Neural cell (in vitro differentiated cells): ENCODE measurements around the gene HDAC4. TPM values are rescaled to one million over a fixed set of nuclear protein-coding genes. Genes with fewer than 3 reads are reported as not detected.

Source experiments
- H2AFZ ChIP-seq: fragments of 200-600, 300-800 bp; sonication (generic), shearing (Covaris generic); 2 replicates; pipeline ENCODE4 v1.6.0; 2014; ENCODE audit warnings: low read depth, mild to moderate bottlenecking, antibody characterized with exemption, low read length, moderate library complexity
- H3F3A ChIP-seq: fragments of 200-600 bp; shearing (Covaris generic); 2 replicates; pipeline ENCODE4 v1.6.1; 2016; ENCODE audit warnings: mild to moderate bottlenecking, moderate library complexity, mixed read lengths, antibody characterized with exemption, low read length; ENCODE audit not compliant: insufficient read depth, poor library complexity, severe bottlenecking
- H3K27ac ChIP-seq: fragments of 200-600, 300-800 bp; sonication (generic), shearing (Covaris generic); 2 replicates; pipeline ENCODE4 v1.5.1; 2014; ENCODE audit warnings: mild to moderate bottlenecking, low read length, moderate library complexity
- H3K27me3 ChIP-seq: fragments of 300-800, 200-600 bp; sonication (generic), shearing (Covaris generic); 2 replicates; pipeline ENCODE4 v1.6.0; 2014; ENCODE audit warnings: mild to moderate bottlenecking, low read depth, low read length, moderate library complexity; ENCODE audit not compliant: insufficient read depth
- H3K36me3 ChIP-seq: fragments of 300-800, 200-600 bp; sonication (generic), shearing (Covaris generic); 2 replicates; pipeline ENCODE4 v1.5.1; 2014; ENCODE audit warnings: mild to moderate bottlenecking, antibody characterized with exemption, low read length, moderate library complexity; ENCODE audit not compliant: insufficient read depth
- H3K4me2 ChIP-seq: fragments of 300-800, 200-600 bp; sonication (generic), shearing (Covaris generic); 2 replicates; pipeline ENCODE4 v1.6.0; 2014; ENCODE audit warnings: mild to moderate bottlenecking, low read length
- H3K4me3 ChIP-seq: fragments of 300-800, 200-600 bp; sonication (generic), shearing (Covaris generic); 2 replicates; pipeline ENCODE4 v1.5.1; 2014; ENCODE audit warnings: mild to moderate bottlenecking, low read length, moderate library complexity
- H3K79me2 ChIP-seq: fragments of 200-600 bp; shearing (Covaris generic); replicated peaks from 2 replicates; pipeline ENCODE4 v1.6.0; 2014; ENCODE audit warnings: mild to moderate bottlenecking, low read length, moderate library complexity; ENCODE audit not compliant: insufficient read depth
- H3K9ac ChIP-seq: fragments of 300-800, 200-600 bp; sonication (generic), shearing (Covaris generic); 2 replicates; pipeline ENCODE4 v1.6.1; 2016; ENCODE audit warnings: mild to moderate bottlenecking, low read length, mixed read lengths
- H3K9me2 ChIP-seq: fragments of 200-600 bp; shearing (Covaris generic); 2 replicates; pipeline ENCODE4 v1.6.1; 2016; ENCODE audit warnings: mild to moderate bottlenecking, low read length, mixed read lengths; ENCODE audit not compliant: insufficient read depth
- H3K9me3 ChIP-seq: fragments of 200-600, 300-800 bp; sonication (generic), shearing (Covaris generic); 2 replicates; pipeline ENCODE4 v1.6.1; 2016; ENCODE audit warnings: mild to moderate bottlenecking, mixed run types, low read length, moderate library complexity, mixed read lengths
- H4K20me1 ChIP-seq: fragments of 200-600 bp; shearing (Covaris generic); 2 replicates; pipeline ENCODE4 v1.6.1; 2016; ENCODE audit warnings: mild to moderate bottlenecking, mixed run types; ENCODE audit not compliant: insufficient read depth
- EP300 ChIP-seq: fragments of 450-650 bp; conservative IDR thresholded peaks from 2 replicates; pipeline ENCODE4 v1.6.1; 2014; ENCODE audit warnings: antibody characterized with exemption, mild to moderate bottlenecking, moderate library complexity; ENCODE audit not compliant: poor library complexity, severe bottlenecking
- EZH2 ChIP-seq: fragments of 200-600, 300-800 bp; shearing (Covaris generic), sonication (generic); IDR thresholded peaks from 2 replicates; pipeline ENCODE4 v1.6.1; 2014; ENCODE audit warnings: antibody characterized with exemption, low read length, borderline replicate concordance, mild to moderate bottlenecking; ENCODE audit not compliant: insufficient read depth, poor library complexity, severe bottlenecking
- MXI1 ChIP-seq: fragments of 450-650 bp; conservative IDR thresholded peaks from 2 replicates; pipeline ENCODE4 v1.6.1; 2014; ENCODE audit warnings: antibody characterized with exemption, mild to moderate bottlenecking; ENCODE audit not compliant: poor library complexity, severe bottlenecking
- POLR2AphosphoS5 ChIP-seq: IDR thresholded peaks from 2 replicates; pipeline ENCODE4 v1.6.1; 2012
- RAD21 ChIP-seq: fragments of 450-650 bp; conservative IDR thresholded peaks from 2 replicates; pipeline ENCODE4 v1.6.1; 2014; ENCODE audit warnings: antibody characterized with exemption, mild to moderate bottlenecking, moderate library complexity
- SMC3 ChIP-seq: fragments of 450-650 bp; conservative IDR thresholded peaks from 2 replicates; pipeline ENCODE4 v1.6.1; 2014; ENCODE audit warnings: antibody characterized with exemption, mild to moderate bottlenecking, moderate library complexity; ENCODE audit not compliant: poor library complexity
- TAF1 ChIP-seq: IDR thresholded peaks from 2 replicates; pipeline ENCODE4 v1.6.1; 2012; ENCODE audit warnings: low read depth
- polyA plus RNA-seq: library from polyadenylated mRNA; depleted of rRNA; stranded (reverse); fragments of >200 nt; gene quantifications from 2 replicates; pipeline ENCODE4 v1.2.3, GENCODE V29; 2014
- TF ChIP-seq, protein P1 (sequence below): fragments of 450-650 bp; IDR thresholded peaks from 2 replicates; pipeline ENCODE4 v1.5.1; 2014; ENCODE audit warnings: antibody characterized with exemption, mild to moderate bottlenecking, moderate library complexity; ENCODE audit not compliant: poor library complexity, severe bottlenecking
- TF ChIP-seq, protein P2 (sequence below): IDR thresholded peaks from 2 replicates; pipeline ENCODE4 v1.6.1; 2012; ENCODE audit warnings: borderline replicate concordance

Gene HDAC4
- polyA plus RNA-seq, 1 donor from 2014 or later, result 3.4 TPM

DNA sequence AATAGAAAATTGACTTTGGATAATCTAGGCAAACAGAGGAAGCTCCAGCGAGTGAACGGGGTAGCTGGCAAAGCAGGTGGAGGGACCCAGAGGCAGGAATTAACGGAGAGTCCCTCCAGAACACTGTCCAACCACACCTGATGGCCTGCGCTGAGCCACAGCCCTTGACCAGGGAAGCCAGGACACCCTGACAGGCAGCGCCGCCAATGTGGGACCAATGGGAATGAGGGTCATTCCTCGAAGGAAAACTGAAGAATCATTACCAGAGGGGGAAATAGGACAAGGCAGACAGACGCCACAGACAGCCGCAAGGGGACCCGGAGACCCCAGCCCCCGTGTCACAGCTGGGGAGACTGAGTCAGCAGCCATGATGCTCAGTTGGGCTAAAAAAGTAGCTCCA lies 40.8 kb downstream of the HDAC4 start:
- TF ChIP-seq, protein P1, sequence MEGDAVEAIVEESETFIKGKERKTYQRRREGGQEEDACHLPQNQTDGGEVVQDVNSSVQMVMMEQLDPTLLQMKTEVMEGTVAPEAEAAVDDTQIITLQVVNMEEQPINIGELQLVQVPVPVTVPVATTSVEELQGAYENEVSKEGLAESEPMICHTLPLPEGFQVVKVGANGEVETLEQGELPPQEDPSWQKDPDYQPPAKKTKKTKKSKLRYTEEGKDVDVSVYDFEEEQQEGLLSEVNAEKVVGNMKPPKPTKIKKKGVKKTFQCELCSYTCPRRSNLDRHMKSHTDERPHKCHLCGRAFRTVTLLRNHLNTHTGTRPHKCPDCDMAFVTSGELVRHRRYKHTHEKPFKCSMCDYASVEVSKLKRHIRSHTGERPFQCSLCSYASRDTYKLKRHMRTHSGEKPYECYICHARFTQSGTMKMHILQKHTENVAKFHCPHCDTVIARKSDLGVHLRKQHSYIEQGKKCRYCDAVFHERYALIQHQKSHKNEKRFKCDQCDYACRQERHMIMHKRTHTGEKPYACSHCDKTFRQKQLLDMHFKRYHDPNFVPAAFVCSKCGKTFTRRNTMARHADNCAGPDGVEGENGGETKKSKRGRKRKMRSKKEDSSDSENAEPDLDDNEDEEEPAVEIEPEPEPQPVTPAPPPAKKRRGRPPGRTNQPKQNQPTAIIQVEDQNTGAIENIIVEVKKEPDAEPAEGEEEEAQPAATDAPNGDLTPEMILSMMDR, result no peak
- TF ChIP-seq, protein P2, sequence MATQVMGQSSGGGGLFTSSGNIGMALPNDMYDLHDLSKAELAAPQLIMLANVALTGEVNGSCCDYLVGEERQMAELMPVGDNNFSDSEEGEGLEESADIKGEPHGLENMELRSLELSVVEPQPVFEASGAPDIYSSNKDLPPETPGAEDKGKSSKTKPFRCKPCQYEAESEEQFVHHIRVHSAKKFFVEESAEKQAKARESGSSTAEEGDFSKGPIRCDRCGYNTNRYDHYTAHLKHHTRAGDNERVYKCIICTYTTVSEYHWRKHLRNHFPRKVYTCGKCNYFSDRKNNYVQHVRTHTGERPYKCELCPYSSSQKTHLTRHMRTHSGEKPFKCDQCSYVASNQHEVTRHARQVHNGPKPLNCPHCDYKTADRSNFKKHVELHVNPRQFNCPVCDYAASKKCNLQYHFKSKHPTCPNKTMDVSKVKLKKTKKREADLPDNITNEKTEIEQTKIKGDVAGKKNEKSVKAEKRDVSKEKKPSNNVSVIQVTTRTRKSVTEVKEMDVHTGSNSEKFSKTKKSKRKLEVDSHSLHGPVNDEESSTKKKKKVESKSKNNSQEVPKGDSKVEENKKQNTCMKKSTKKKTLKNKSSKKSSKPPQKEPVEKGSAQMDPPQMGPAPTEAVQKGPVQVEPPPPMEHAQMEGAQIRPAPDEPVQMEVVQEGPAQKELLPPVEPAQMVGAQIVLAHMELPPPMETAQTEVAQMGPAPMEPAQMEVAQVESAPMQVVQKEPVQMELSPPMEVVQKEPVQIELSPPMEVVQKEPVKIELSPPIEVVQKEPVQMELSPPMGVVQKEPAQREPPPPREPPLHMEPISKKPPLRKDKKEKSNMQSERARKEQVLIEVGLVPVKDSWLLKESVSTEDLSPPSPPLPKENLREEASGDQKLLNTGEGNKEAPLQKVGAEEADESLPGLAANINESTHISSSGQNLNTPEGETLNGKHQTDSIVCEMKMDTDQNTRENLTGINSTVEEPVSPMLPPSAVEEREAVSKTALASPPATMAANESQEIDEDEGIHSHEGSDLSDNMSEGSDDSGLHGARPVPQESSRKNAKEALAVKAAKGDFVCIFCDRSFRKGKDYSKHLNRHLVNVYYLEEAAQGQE, result no peak
- TF ChIP-seq EP300, result no peak
- TF ChIP-seq SMC3, result no peak
- TF ChIP-seq RAD21, result no peak
- TF ChIP-seq MXI1, result no peak
- no peak for TF ChIP-seq TAF1
- no peak for TF ChIP-seq POLR2AphosphoS5
- TF ChIP-seq EZH2, result no peak
- Histone ChIP-seq H3K27ac (no peak overlapping the region), H3K79me2 (peaks cover 40% of the 10 kb centered on the region)

DNA sequence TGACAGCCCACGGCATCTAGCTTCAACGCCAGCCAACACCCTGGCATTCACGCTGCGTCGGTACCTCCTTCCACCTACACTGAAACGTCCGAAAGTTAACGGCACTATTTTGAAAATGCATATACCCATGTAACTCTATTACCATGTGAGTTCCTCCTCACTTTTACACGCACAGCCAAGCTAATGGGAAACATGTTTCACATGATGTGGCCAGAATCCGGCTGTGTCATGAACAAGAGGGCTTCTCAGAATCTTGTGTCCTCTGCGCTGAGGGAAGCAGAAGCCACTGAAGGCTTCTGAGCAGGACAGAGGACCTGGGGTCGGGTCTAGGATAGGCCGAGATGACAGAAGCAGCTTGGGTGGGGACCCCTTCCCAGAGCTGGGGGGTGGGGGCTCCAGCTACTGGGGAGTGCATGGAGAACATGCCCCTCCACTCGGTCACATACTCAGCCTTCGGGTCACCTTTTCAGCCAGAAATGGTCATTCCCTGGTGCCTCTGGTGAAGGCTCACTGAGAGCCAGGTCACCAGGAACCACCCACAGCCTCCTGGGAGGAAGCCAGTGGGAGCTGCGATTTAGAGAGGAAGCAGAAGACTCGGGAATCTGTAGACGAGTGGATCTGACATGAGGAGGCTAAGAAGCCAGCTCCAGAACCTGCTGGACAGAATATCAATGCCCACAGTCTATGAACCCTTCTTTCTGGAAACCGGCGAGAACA lies 41.5 kb downstream of the HDAC4 start:
- no peaks in the 10 kb centered on the region for H3K27me3 ChIP-seq
- H3K4me2 ChIP-seq, result no peak overlapping the region
- no peak overlapping the region for H3K27ac ChIP-seq
- H2AFZ ChIP-seq, result no peak overlapping the region
- H3K79me2 ChIP-seq, result peaks cover 38% of the 10 kb centered on the region
- H3K36me3 ChIP-seq, result no peaks in the 10 kb centered on the region
- no peaks in the 10 kb centered on the region for H3K9me2 ChIP-seq
- no peaks in the 10 kb centered on the region for H4K20me1 ChIP-seq
- no peak for TF ChIP-seq POLR2AphosphoS5
- TF ChIP-seq, protein P1, result no peak
- H3K9me3 ChIP-seq, result no peaks in the 10 kb centered on the region
- H3F3A ChIP-seq, result no peaks in the 10 kb centered on the region
- H3K9ac ChIP-seq, result no peak overlapping the region
- H3K4me3 ChIP-seq, result no peak overlapping the region

More for the DNA sequence above, 40.8 kb downstream of the HDAC4 start:
- H3K27me3 ChIP-seq, result no peaks in the 10 kb centered on the region
- no peaks in the 10 kb centered on the region for H3F3A ChIP-seq
- H3K9me3 ChIP-seq, result no peaks in the 10 kb centered on the region
- no peak overlapping the region for H2AFZ ChIP-seq
- H3K4me2 ChIP-seq, result no peak overlapping the region
- no peaks in the 10 kb centered on the region for H3K9me2 ChIP-seq
- H4K20me1 ChIP-seq, result no peaks in the 10 kb centered on the region
- H3K9ac ChIP-seq, result no peak overlapping the region
- no peak overlapping the region for H3K4me3 ChIP-seq
- no peaks in the 10 kb centered on the region for H3K36me3 ChIP-seq
